NCI-H1092 (cell line): Measurements from ENCODE around the gene ATG16L2.
"Not testable (repeated sequence)": the region's sequence is repeated elsewhere in the genome, so short reads cannot be mapped to it uniquely, and the experiment has no call there.

Experiments used
- DNase-seq: peaks from one replicate; lab custom pipeline; 2025; lab: John Stamatoyannopoulos, UW

Gene ATG16L2

DNA sequence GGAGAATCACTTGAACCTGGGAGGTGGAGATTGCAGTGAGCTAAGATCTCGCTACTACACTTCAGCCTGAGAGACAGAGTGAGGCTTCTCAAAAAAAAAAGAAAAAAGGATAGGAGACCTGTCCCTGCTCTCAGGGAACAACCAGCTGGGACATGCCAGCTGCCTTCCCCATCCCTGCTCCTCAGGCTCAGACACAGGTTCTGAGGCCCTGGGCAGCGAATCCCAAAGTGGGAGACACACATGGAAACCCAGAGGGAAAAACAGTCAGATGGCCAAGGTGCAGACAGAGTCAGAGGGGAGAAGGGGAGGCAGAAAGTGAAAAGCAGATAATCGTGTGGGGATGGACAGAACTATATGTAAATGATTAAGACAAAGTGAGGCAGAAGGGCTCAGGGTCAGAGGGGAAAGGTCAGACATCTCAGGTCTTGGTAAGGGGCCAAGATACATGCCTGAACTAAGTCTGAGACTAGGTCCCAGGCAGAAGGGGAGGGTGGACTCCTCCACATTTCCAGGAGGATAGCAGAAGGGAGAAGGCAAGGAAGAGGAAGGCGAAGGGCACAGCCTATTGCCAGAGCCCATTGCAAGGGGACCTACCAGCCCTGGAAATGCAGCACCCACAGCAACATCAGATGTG is 34.6 kb upstream of the ATG16L2 start:
- no peak for DNase-seq

DNA sequence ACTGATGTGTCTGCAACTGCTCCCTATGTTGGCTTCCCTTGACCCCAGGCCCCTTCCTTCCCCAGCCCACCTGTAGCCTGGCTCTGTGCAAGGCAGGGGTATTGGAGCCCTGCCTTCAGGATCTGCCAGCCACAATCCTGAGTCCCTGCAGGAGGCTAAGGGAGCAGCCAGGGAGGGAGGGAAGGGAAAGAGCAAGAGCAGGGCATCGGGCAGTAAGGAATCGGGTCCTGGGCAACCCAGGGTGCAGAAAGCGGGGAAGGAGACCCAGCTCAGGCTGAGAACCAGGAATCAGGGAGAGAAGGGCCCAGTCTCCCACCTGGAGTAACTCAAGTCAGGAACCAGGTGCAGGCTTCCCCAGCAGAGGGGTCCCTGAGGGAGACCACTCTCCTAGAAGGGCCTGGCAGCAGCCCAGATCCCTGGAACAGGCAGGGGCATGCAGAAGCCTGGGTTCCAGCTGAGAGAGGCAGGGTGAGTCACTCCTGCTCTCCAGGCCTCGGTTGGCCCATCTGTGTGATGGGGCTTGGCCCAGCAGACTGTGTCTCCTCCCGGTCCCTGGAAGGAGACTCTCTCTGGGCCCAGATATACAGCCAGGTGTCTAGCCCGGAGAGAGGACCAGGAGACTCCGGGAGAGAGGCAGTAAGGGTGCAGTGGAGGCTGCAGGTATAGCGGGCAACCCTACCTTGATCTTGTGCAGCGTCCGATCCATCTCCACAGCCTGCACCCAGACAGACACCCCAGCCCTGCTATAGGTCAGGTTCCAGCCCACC is 33.7 kb upstream of the ATG16L2 start:
- DNase-seq, result no peak

- no peak for DNase-seq
These were observed 33.2 kb upstream of the ATG16L2 start for GRCh38 chr11:72781063-72781312.

DNA sequence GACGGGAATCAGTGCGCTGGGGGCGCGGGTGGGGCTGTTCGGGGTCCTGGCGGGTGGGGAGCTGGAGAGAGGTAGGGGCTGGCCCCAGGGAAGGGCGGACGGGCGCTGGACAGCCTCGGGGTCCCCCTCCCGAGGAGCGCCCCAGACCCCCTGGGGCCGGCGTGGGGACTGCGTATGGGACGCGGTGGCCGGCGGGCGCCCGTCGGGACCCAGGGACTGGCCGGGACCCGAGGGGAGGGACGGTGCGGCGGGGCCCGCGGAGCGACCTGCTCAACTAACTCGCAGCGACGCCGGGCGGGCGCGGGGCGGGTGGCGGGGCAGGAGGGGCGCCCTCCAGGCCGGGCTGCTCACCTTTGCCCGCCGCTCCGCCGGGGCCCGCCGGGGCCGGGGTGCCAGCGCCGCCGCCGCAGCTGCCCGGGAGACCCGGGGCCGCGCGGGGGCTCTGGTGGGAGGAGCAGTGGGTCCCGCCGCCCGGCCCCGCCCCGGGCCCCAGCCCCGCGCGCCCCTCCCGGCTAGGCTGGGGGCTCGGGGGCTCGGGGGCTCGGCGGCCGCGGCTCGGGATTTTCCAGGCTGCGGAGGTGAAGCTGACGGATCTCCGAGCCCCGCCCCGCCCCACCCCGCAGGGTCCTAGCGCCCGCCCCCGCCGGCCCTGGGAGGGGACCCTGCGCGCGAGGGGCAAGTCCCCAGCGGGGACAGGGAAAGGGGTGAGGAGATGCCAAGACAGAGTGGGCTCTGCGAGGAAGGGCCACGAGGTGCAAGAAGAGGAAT is 32.7 kb upstream of the ATG16L2 start:
- DNase-seq, result peak; percentile 12

DNA sequence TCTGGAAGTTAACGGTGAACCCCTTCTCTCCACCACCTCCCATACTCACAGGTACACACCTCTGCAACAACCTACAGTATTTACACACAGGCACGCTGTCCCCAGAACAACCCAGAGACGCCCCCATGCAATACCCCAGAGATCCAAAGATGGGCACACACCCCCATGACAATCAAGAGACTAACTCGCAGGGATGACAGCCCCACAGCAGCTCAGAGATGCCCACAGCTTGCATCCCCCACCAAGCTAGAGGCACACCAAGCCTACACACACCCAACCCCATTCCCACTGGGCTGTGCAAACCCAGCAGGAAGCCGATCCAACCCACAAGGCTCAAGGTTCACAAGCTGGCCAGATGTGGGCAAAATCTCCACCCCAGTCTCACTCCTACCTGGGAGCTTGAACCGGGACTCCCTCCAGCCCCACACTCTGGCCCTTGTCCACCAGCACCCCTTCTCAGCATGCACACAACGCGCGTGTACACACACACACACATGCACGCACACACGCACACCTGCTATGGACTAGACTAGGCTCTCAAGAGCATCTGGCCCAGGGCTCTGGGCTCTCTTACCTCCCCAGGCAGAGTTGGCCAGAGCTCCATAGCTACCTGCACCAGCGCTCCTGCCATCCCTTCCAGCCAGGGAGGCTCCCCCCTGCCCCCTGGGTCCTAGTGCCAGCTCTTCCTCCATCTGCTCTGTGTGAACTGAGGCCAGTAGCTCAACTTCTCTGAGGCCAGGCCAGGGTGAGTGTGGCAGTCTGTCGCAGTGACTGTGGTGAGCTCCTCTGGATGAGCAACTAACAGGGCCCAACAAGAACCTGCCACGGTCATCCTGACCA is 31.9 kb upstream of the ATG16L2 start:
- DNase-seq, result peak; percentile 11

DNA sequence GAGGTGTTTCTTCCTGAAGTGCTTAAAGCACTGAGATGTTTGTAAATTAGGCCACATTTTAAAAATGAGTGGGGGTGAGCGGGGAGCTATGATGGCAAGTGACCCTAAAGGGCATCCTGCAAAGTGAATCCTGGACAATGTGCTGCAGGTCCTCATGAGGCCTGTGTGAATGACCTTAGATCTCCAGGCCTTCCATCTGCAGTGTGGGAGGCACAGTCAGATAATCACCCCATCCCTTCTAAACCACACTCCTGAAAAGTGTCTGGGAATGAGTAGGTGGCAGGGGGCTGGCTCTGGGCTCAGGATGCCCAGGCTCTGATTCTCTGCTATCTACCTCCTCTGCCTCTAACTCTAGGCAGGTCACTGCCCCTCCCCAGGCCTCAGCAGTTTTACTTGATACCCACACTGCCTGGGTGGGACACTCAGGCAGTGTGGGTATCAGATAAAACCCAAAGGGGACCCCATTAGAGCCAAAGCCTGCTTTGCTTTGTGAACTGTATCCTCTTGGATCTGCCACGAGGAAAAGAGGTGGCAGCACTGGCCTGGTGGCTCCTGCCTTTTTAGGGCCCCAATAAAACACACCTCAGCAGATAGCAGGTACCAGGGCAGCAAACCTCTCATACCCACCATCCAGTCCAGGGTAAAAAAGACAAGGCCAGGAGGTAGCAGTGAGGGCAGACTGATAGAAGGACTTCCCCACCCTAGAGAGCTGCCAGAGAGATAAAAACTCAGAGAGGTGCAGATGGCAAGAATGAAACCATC is 30.9 kb upstream of the ATG16L2 start:
- no peak for DNase-seq

DNA sequence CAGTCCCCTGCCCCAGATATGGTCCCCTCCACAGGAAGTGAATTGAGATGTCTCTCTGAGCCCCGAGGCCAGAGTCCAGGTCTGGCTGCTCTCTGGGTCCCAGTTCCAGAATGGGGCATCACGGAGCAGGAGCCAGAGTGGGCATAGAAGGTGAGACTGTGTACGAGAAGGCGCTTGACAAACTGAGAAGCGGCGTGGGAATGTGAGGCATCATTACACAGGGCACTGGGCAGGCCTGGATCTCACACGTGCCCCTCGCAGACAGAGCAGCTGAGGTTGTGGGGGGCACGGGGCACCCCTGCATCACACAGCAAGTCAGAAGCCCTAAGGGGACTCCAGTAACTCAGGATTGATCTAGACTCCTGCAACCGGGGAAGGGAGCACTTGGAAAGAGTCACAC is 29.5 kb upstream of the ATG16L2 start:
- DNase-seq, result no peak

DNA sequence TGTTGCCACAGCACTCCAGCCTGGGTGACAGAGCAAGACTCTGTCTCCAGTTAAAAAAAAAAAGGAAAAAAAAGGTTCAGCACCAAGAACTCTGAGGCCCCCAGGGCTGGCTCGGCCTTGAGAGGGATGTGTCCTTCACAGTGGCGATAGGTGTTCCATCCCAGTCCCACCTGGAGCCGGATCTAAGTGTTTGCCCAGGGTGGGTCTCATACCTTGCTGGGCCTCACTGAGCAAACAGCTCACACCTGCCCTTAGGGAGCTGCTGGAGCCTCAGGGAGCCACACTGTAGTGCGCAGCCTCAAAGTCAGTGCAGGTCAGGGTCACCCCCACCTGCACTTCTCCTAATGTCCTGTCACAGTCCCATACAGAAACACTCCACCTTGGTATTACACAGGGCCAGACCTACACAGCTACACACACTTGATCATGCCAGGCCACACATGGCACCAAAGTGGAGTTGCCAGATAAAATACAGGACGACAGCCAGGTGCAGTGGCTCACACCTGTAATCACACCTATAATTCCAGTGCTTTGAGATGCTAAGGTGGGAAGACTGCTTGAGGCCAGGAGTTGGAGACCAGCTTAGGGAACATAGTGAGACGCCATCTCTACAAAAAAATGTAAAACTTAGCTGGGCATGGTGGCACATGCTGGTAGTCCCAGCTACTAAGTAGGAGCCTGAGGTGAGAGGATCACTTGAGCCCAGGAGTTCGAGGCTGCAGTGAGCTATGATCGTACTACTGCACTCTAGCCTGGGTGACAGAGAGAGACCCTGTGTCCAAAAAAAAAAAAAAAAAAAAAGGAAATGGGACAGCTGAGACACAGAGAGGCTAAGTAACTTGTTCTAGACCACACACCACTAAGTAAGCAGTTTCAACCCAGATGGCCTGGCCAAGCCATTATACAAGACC is 27.7 kb upstream of the ATG16L2 start:
- peak; percentile 48 for DNase-seq

GRCh38 chr11:72787216-72788104 is 26.8 kb upstream of the ATG16L2 start:
- DNase-seq, result peak; percentile 68

GRCh38 chr11:72788241-72788640 is 26.0 kb upstream of the ATG16L2 start:
- no peak for DNase-seq

DNA sequence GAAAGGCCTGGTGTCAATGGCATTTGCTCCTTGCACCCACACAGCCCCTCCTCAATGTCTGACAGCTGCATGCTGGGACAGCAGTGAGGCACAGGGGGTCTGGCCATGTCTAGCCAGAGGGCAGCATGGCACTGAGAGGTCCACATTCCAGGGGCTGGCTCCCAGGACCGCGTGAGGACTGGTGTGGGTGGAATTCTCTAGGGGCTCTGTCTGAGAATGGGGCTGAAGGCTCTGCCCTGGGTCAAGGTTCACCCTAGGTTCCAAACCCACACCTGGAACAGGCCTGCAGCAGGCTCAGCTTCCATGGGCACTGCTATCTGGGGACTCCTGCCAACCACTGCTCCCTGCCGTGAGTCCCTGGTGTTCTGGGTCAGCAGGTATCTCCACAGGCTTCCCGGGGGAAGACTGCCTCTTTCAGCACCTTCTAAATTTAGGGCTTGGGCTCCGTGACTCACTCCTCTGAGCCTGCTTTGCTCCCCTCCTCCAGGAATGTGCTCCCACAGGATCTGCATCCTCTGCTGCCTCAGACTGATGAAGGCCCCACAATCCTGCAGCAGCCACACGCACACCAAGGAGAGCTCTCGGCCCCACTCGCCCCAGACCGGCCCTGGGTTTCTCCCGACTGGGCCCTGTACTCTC is 24.6 kb upstream of the ATG16L2 start:
- no peak for DNase-seq

DNA sequence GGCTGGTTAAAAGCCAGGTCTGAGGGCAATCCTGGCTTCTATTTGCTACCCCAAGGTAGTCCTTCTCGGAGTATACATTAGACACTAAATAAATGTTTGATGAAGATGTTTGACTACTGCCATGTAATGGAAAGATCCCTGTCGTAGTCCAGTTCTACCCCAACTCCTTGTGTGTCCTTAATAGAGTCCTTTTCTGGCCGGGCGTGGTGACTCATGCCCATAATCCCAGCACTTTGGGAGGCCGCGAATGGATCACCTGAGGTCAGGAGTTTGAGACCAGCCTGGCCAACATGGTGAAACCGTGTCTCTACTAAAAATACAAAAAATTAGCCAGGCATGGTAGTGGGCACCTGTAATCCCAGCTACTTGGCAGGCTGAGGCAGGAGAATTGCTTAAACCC is 23.0 kb upstream of the ATG16L2 start:
- not testable (repeated sequence) for DNase-seq

DNA sequence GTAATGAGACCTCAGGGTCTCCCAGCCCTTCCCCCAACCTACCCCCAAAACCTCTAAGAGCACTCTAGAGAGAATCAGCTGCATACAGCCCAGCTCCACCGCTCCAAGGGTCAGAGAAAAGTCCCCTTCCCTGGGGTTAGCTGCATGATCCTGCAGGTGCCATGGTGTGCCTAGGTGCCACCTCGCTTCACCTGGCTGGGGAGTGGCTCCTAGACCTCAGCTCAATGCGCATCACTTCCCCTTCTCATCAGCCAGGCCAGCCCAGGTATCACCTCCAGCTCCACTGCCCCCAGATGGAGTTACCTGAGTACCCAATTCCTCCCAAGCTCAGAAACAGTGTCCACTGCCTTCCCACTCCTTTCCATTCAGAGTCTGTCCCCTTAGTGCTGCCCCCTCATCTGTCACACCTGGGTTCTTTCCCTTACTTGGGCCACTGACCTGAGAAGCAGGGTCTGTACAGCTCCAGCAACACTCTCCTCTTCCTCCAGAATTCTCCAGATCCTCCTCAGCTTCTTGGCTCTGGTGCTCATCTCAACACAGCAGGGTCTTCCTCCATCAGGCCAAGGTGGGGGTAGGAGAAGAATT is 21.7 kb upstream of the ATG16L2 start:
- DNase-seq, result no peak

DNA sequence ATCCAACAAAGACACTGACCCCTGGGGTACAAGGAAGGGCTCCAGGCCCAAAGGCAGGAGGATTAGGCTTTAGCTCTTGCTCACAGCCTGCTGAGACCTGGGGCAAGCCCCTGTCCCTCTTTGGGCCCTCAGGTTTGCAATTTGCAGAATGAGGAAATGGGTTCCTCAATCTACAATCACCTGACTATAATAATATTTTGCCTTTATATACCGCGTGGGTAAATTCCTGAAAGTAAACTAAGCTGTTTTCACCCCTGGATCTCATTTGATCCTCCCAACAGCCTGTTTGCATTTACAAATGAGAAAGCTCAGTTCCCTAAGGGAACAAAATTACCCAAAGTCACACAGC is 21.2 kb upstream of the ATG16L2 start:
- no peak for DNase-seq

- peak; percentile 95 for DNase-seq
These were observed 20.5 kb upstream of the ATG16L2 start, which contains the start of gene STARD10 for GRCh38 chr11:72793425-72794367. STARD10 (minus strand) TSS chr11:72794047; CDS start chr11:72781181, 12,866 bp downstream.

DNA sequence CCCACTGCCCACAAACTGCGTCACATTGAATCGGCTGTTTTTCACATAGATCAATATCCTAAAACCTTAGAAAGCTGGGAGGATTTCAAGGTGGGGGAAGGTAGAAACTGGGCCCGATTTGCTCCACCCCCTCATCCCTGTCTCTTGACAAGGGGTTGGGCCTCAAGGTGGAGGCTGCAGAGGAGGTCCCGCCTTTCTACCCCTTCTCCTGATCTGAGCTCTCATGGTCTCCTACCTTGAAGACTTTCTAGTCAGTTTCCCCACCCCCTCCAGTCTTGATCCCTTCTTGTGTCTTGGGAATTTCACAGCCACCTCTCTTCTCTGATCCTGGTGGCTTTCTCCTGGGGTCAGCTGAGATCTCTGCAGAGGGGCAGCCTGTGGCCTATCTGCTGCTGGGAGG is 15.8 kb upstream of the ATG16L2 start:
- no peak for DNase-seq

GRCh38 chr11:72799441-72799840 is 14.8 kb upstream of the ATG16L2 start:
- DNase-seq, result no peak
